Spleen (tissue), 11 donors: ENCODE results near the gene EEF2. TPM values are rescaled to one million over a fixed set of nuclear protein-coding genes. Genes with fewer than 3 reads are reported as not detected.

ENCODE experiments used
- DNase-seq: peaks from one replicate; pipeline ENCODE4 v3.0.0-alpha.2; 2020
- H3K27ac ChIP-seq, 8 donors: fragments of 200-600 bp; sonication (generic) in 7 of 8; 1 replicate in 4 of 8; 2 replicates in 4 of 8; pipeline versions ENCODE4 v1.5.0 to v1.8.0; 2016 to 2021; ENCODE audit warnings: inconsistent platforms in 4 of 8, mild to moderate bottlenecking in 4 of 8, moderate library complexity in 1 of 8
- H3K27me3 ChIP-seq, 7 donors: fragments of 200-600 bp; sonication (generic) in 6 of 7; replicated peaks in 1 of 7; 1 replicate in 4 of 7; 2 replicates in 3 of 7; pipeline versions ENCODE4 v1.5.0 to v1.8.0; 2016 to 2021; ENCODE audit warnings: inconsistent platforms in 3 of 7, mild to moderate bottlenecking in 1 of 7
- H3K36me3 ChIP-seq, 6 donors: fragments of 200-600 bp; sonication (generic) in 5 of 6; 1 replicate in 4 of 6; 2 replicates in 2 of 6; pipeline versions ENCODE4 v1.5.0 to v1.8.0; 2016 to 2021; ENCODE audit warnings: inconsistent platforms in 2 of 6
- H3K4me1 ChIP-seq, 6 donors: fragments of 200-600 bp; sonication (generic) in 5 of 6; 1 replicate in 3 of 6; 2 replicates in 3 of 6; pipeline versions ENCODE4 v1.5.0 to v1.8.0; 2016 to 2021; ENCODE audit warnings: inconsistent platforms in 3 of 6
- H3K4me3 ChIP-seq, 8 donors: fragments of 200-600 bp; sonication (generic) in 7 of 8; 1 replicate in 4 of 8; 2 replicates in 4 of 8; pipeline versions ENCODE4 v1.5.0 to v1.8.0; 2016 to 2021; ENCODE audit warnings: inconsistent platforms in 4 of 8, mild to moderate bottlenecking in 4 of 8, moderate library complexity in 2 of 8
- H3K9me3 ChIP-seq, 8 donors: fragments of 200-600 bp; sonication (generic) in 7 of 8; 1 replicate in 4 of 8; 2 replicates in 4 of 8; pipeline versions ENCODE4 v1.5.0 to v1.8.0; 2016 to 2021; ENCODE audit warnings: inconsistent platforms in 4 of 8
- CTCF ChIP-seq, 11 experiments: fragments of 200-600 bp in 7 of 11; fragments of 450-650 bp in 4 of 11; sonication (generic) in 4 of 11; IDR thresholded peaks in 8 of 11; conservative IDR thresholded peaks in 3 of 11; 1 replicate in 7 of 11; 2 replicates in 4 of 11; pipeline versions ENCODE4 v1.4.0 to v1.8.0; 2016 to 2021; ENCODE audit warnings: antibody characterized with exemption in 11 of 11, inconsistent platforms in 4 of 11, mild to moderate bottlenecking in 1 of 11
- POLR2A ChIP-seq, 3 donors: fragments of 450-650 bp; IDR thresholded peaks; one replicate each; pipeline ENCODE4 v1.5.1; 2017; ENCODE audit warnings: antibody characterized with exemption in 3 of 3, mild to moderate bottlenecking in 1 of 3
- POLR2AphosphoS5 ChIP-seq, 3 donors: sonication (generic); formaldehyde crosslinking; IDR thresholded peaks; one replicate each; pipeline ENCODE4 v1.5.1; 2017; ENCODE audit warnings: antibody characterized with exemption in 3 of 3
- WGBS, 5 donors: extraction: QIAGEN DNeasy Blood & Tissue Kit in 3 of 5; methylation state at CpG; one replicate each; pipeline versions ENCODE4 v1.1.5 to v1.1.7; 2013 to 2018; 5-methylcytosine and 5-hydroxymethylcytosine counted together
- intact Hi-C: fragments of 100-400 bp; cut with DNase I; formaldehyde crosslinking; loops from one replicate; pipeline ENCODE4 v1.15.0; 2023; ENCODE audit warnings: low total_unique reads
- polyA plus RNA-seq, 3 donors: library from polyadenylated mRNA; stranded (reverse); fragments of 200-250 nt; gene quantifications; one replicate each; pipeline ENCODE4 v1.2.1, GENCODE V29; 2013
- total RNA-seq, 7 donors: library from RNA; depleted of rRNA in 3 of 7; stranded (reverse); fragments of >200 nt in 3 of 7; fragmentation: NEBNext Ultra II Directional in 4 of 7; extraction: Animal tissue kit (Norgen Biotek cat#: 25700) in 4 of 7; gene quantifications; one replicate each; pipeline versions ENCODE4 v1.1.0 to v1.2.1, GENCODE V29; 2016 to 2021
- donor health status: healthy with polysubstance abuse.
- donor health status: DM: no; HTN: no; CAD: no; lungs with moderate emphysema.
- donor health status: DM: no; HTN: no; CAD: no.
- donor health status: Bipolar disorder and iron deficiency.
- donor health status: healthy.
- donor health status: DM: no; HTN: no; CAD: no.
- donor health status: DM: yes; HTN: yes; CAD: no.

The EEF2 gene
- total and polyA plus RNA-seq, 10 donors: 565 to 1,961 (median 1,262) TPM

- Histone ChIP-seq H3K36me3 (peaks cover 0 to 100% (median 59%) of the 10 kb centered on the region in 6 donors), H3K27me3 (no peaks in the 10 kb centered on the region), H3K9me3 (no peaks in the 10 kb centered on the region), H3K4me1 (peaks cover 0 to 9% (median 3%) of the 10 kb centered on the region in 6 donors), H3K4me3 (no peak overlapping the region), H3K27ac (no peak overlapping the region)
- intact Hi-C loops: no loop called here
- no peak for DNase-seq
- TF ChIP-seq POLR2AphosphoS5 (IDR thresholded peaks at IDR 0.05) (peak in 1 of 3 donors; percentile 3), POLR2A (IDR thresholded peaks at IDR 0.05) (no peak)
- 92 to 95% (median 94%) methylated on average over 32 to 48 of the region's 48 CpGs for WGBS, 5 donors
Measured at GRCh38 chr19:4028334-4029246, 43.3 kb upstream of the EEF2 start.

- no peak for DNase-seq
- H3K4me1 ChIP-seq: peaks cover 0 to 21% (median 11%) of the 10 kb centered on the region in 6 donors
- H3K9me3 ChIP-seq: peaks cover 0 to 3% (median 0%) of the 10 kb centered on the region in 8 donors
- no peak overlapping the region for H3K4me3 ChIP-seq
- intact Hi-C loops: no loop called here
- H3K27me3 ChIP-seq: no peaks in the 10 kb centered on the region
- no peak for TF ChIP-seq CTCF (IDR thresholded peaks at IDR 0.05 in 8 of 11, conservative IDR thresholded peaks at IDR 0.05 in 3 of 11)
- TF ChIP-seq POLR2A (IDR thresholded peaks at IDR 0.05): no peak
- TF ChIP-seq POLR2AphosphoS5 (IDR thresholded peaks at IDR 0.05): peak in 2 of 3 donors; percentile 19 to 59
- H3K36me3 ChIP-seq: peaks cover 0 to 94% (median 47%) of the 10 kb centered on the region in 6 donors
- H3K27ac ChIP-seq: no peak overlapping the region
- WGBS, 5 donors: 90 to 96% (median 92%) methylated on average over 16 of the region's 16 CpGs
Measured at GRCh38 chr19:4027146-4027545, 41.9 kb upstream of the EEF2 start.

- no peak for TF ChIP-seq CTCF (IDR thresholded peaks at IDR 0.05 in 8 of 11, conservative IDR thresholded peaks at IDR 0.05 in 3 of 11)
- peak in 1 of 3 donors; percentile 42 for TF ChIP-seq POLR2AphosphoS5 (IDR thresholded peaks at IDR 0.05)
- Histone ChIP-seq H3K27me3 (no peaks in the 10 kb centered on the region), H3K36me3 (peaks cover 0 to 94% (median 39%) of the 10 kb centered on the region in 6 donors), H3K4me3 (no peak overlapping the region), H3K27ac (no peak overlapping the region), H3K4me1 (peaks cover 0 to 34% (median 13%) of the 10 kb centered on the region in 6 donors), H3K9me3 (peaks cover 0 to 9% (median 0%) of the 10 kb centered on the region in 8 donors)
- DNase-seq: no peak
- intact Hi-C loops: no loop called here
- 68 to 80% (median 69%) methylated on average over 7 to 11 of the region's 11 CpGs for WGBS, 5 donors
Measured at GRCh38 chr19:4025317-4025716, 40.1 kb upstream of the EEF2 start.

GRCh38 chr19:4023600-4024398 is 38.5 kb upstream of the EEF2 start:
- peak overlapping the region in 1 of 8 donors; percentile 6 for H3K4me3 ChIP-seq
- H3K36me3 ChIP-seq: peaks cover 0 to 94% (median 25%) of the 10 kb centered on the region in 6 donors
- WGBS, 5 donors: 65 to 83% (median 77%) methylated on average over 20 to 34 of the region's 34 CpGs
- intact Hi-C loops: no loop called here
- peak; percentile 69 to 80 (median 76) for TF ChIP-seq POLR2AphosphoS5 (IDR thresholded peaks at IDR 0.05)
- no peak for TF ChIP-seq POLR2A (IDR thresholded peaks at IDR 0.05)
- peak in 1 of 11 experiments; percentile 7 for TF ChIP-seq CTCF (IDR thresholded peaks at IDR 0.05 in 8 of 11, conservative IDR thresholded peaks at IDR 0.05 in 3 of 11)
- DNase-seq: no peak
- H3K27ac ChIP-seq: peak overlapping the region in 7 of 8 donors; percentile 45 to 76 (median 55)
- peaks cover 0 to 47% (median 18%) of the 10 kb centered on the region in 6 donors for H3K4me1 ChIP-seq
- no peaks in the 10 kb centered on the region for H3K27me3 ChIP-seq
- peaks cover 0 to 9% (median 0%) of the 10 kb centered on the region in 8 donors for H3K9me3 ChIP-seq
